B cell (primary cell): Measurements from ENCODE around the gene TMEM255B. TPM values are rescaled to one million over a fixed set of nuclear protein-coding genes. Genes with fewer than 3 reads are reported as not detected.

Experiments used
- ATAC-seq: fragments of 200-7000 bp; cut with Tn5 transposase; one replicate; pipeline ENCODE4 v1.10.0; 2021; ENCODE audit warnings: low read depth, mild to moderate bottlenecking, moderate number of reproducible peaks, moderate library complexity
- CTCF ChIA-PET: fragments of 350-600 bp; sonication (Branson Sonifier 250); formaldehyde crosslinking; loops from one replicate; lab custom pipeline; 2021; ENCODE audit warnings: antibody characterized with exemption, inconsistent platforms; lab: Charles Lee
- POLR2A ChIA-PET: fragments of 350-600 bp; sonication (Branson Sonifier 250); formaldehyde crosslinking; loops from one replicate; lab custom pipeline; 2021; ENCODE audit warnings: antibody characterized with exemption; lab: Charles Lee
- DNase-seq: peaks from one replicate; pipeline ENCODE4 v3.0.0; 2013
- H2AFZ ChIP-seq: 2 replicates; pipeline ENCODE4 v1.6.1; 2012; ENCODE audit warnings: mild to moderate bottlenecking, low read depth, low read length; ENCODE audit not compliant: insufficient read depth, poor library complexity, severe bottlenecking
- H3K27ac ChIP-seq, 2 donors: 1 replicate in 1 of 2; 2 replicates in 1 of 2; pipeline ENCODE4 v1.5.1; 2012 to 2013; ENCODE audit warnings: low read length in 2 of 2, mild to moderate bottlenecking in 2 of 2, moderate library complexity in 1 of 2
- H3K27me3 ChIP-seq, 4 experiments: fragments of 200-600 bp in 1 of 4; sonication (generic) in 1 of 4; replicated peaks in 1 of 4; 1 replicate in 2 of 4; 2 replicates in 2 of 4; pipeline versions ENCODE4 v1.6.1 to v1.7.0; 2013 to 2016; ENCODE audit warnings: low read length in 3 of 4, mild to moderate bottlenecking in 2 of 4, mixed read lengths in 1 of 4, moderate library complexity in 1 of 4; ENCODE audit not compliant: insufficient read depth in 4 of 4, control insufficient read depth in 3 of 4; ENCODE audit errors: control extremely low read depth in 1 of 4
- H3K36me3 ChIP-seq, 2 experiments: replicated peaks in 1 of 2; 1 replicate in 1 of 2; 2 replicates in 1 of 2; pipeline versions ENCODE4 v1.6.1 to v1.7.1; 2013; ENCODE audit warnings: low read length in 1 of 2; ENCODE audit not compliant: insufficient read depth in 2 of 2, control insufficient read depth in 1 of 2; ENCODE audit errors: control extremely low read depth in 1 of 2, extremely low read depth in 1 of 2
- H3K4me1 ChIP-seq, 2 donors: fragments of 200-600 bp in 1 of 2; sonication (generic) in 1 of 2; 1 replicate in 1 of 2; 2 replicates in 1 of 2; pipeline versions ENCODE4 v1.5.1 to v1.6.1; 2013 to 2017; ENCODE audit warnings: low read length in 2 of 2; ENCODE audit not compliant: control insufficient read depth in 2 of 2, insufficient read depth in 2 of 2
- H3K4me2 ChIP-seq: replicated peaks from 2 replicates; pipeline ENCODE3; 2012; ENCODE audit warnings: mild to moderate bottlenecking, low read depth, low read length; ENCODE audit not compliant: poor library complexity, severe bottlenecking
- H3K4me3 ChIP-seq, 5 experiments: fragments of 200-600 bp in 1 of 5; sonication (generic) in 1 of 5; 1 replicate in 3 of 5; 2 replicates in 2 of 5; pipeline versions ENCODE4 v1.5.1 to v1.7.0; 2011 to 2016; ENCODE audit warnings: low read length in 4 of 5, mild to moderate bottlenecking in 4 of 5, low read depth in 2 of 5, control low read depth in 1 of 5, moderate library complexity in 1 of 5; ENCODE audit not compliant: insufficient read depth in 1 of 5; ENCODE audit errors: control extremely low read depth in 1 of 5, extremely low read depth in 1 of 5
- H3K79me2 ChIP-seq: fragments of 200-600 bp; sonication (generic); one replicate; pipeline ENCODE4 v1.6.0; 2016; ENCODE audit warnings: low read length; ENCODE audit not compliant: control insufficient read depth, insufficient read depth
- H3K9ac ChIP-seq: fragments of 200-600 bp; sonication (generic); 2 replicates; pipeline ENCODE4 v1.6.1; 2017; ENCODE audit warnings: mild to moderate bottlenecking, low read length, moderate library complexity
- H3K9me3 ChIP-seq, 3 donors: one replicate each; pipeline versions ENCODE4 v1.6.1 to v1.7.1; 2013; ENCODE audit warnings: low read length in 2 of 3; ENCODE audit not compliant: control insufficient read depth in 2 of 3, insufficient read depth in 1 of 3; ENCODE audit errors: control extremely low read depth in 1 of 3
- H4K20me1 ChIP-seq: 2 replicates; pipeline ENCODE4 v1.6.0; 2012; ENCODE audit warnings: mild to moderate bottlenecking, low read length; ENCODE audit not compliant: insufficient read depth, control insufficient read depth, poor library complexity, severe bottlenecking
- H3K27ac Mint-ChIP-seq: one replicate; pipeline ENCODE4 v1.8.0; 2021; ENCODE audit warnings: mixed read lengths
- H3K27me3 Mint-ChIP-seq: one replicate; pipeline ENCODE4 v1.8.0; 2021; ENCODE audit warnings: mixed read lengths
- H3K4me1 Mint-ChIP-seq: one replicate; pipeline ENCODE4 v1.8.0; 2021; ENCODE audit warnings: mixed read lengths
- H3K4me3 Mint-ChIP-seq: one replicate; pipeline ENCODE4 v1.8.0; 2021; ENCODE audit warnings: mixed read lengths
- H3K9me3 Mint-ChIP-seq: one replicate; pipeline ENCODE4 v1.8.0; 2022; ENCODE audit warnings: mixed read lengths; ENCODE audit not compliant: insufficient read depth
- EZH2 ChIP-seq: IDR thresholded peaks from 2 replicates; pipeline ENCODE4 v1.6.1; 2012; ENCODE audit warnings: borderline replicate concordance, low read depth, mild to moderate bottlenecking, moderate library complexity, low read length; ENCODE audit not compliant: insufficient read depth, poor library complexity, severe bottlenecking
- WGBS: methylation state at CpG from one replicate; pipeline ENCODE4 v1.1.5; 2013; ENCODE audit warnings: missing lambda C conversion rate; ENCODE audit not compliant: insufficient coverage; 5-methylcytosine and 5-hydroxymethylcytosine counted together
- intact Hi-C: fragments of 100-400 bp; cut with micrococcal nuclease; formaldehyde crosslinking; loops from one replicate; pipeline ENCODE4 v1.10.0; 2022
- polyA plus RNA-seq: library from polyadenylated mRNA; depleted of rRNA; stranded (reverse); fragments of >200 nt; gene quantifications from 2 replicates; pipeline ENCODE4 v1.2.3, GENCODE V29; 2012
- total RNA-seq, 2 donors: library from RNA; stranded (reverse); fragments of 120-200 nt in 1 of 2; gene quantifications; 1 replicate in 1 of 2; 2 replicates in 1 of 2; pipeline versions ENCODE4 v1.2.3 to v1.2.4, GENCODE V29; 2013 to 2022
- TF ChIP-seq, protein P1 (sequence below): fragments of 200-600 bp; IDR thresholded peaks from one replicate; pipeline ENCODE4 v1.8.0; 2022; ENCODE audit warnings: antibody characterized with exemption, mild to moderate bottlenecking

The TMEM255B gene
- total and polyA plus RNA-seq, 2 donors (not counting 1 experiment from before 2014, with no cell fraction given), result 2.1 to 8.2 TPM

DNA sequence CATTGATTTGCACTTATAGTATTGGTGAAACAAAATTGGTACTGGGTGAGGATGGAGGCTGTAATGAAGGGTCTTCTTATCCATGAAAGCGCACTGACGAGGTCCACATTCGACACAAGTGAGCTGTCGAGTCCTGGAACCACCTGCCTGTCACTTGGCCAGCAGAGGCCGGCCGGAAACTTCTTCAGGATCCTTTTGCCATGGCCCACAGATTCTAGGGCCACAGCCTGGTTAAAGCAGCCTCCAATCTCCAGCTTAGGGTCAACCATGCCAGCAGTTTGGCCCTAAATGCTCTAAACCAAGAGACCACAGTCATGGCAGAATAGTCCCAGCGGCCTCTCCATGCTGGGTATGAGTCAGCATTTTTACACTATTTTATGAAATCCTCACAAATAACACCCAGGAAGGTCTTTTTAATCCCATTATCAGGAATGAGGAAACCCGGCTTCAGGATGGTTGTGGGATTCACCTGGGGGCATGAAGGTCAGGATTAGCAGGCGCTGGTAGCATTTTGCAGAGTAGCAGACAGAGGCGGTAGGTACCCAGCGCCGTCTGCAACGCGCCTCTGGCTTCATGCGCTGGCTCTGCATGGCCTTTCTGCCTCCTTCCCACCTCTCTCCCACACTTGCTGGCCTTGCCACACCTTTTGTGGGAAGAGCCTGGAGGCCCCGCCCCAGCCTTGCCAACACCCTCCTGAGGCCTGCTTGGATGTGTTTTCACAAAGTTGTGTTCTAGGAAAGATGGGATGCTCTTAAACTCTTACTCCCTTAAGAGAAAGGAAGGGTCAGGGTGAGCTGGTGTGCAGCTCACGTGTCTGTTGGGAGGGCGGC lies 89.6 kb downstream of the TMEM255B start:
- DNase-seq, result no peak
- no peak overlapping the region for H3K4me3 ChIP-seq
- ChIA-PET CTCF (no interaction called here), POLR2A (no interaction called here)
- Mint-ChIP-seq H3K4me3 (no peak overlapping the region), H3K27ac (no peak overlapping the region), H3K27me3 (peaks cover 1% of the 10 kb centered on the region), H3K4me1 (no peaks in the 10 kb centered on the region), H3K9me3 (no peaks in the 10 kb centered on the region)
- ATAC-seq, result no peak
- H3K9ac ChIP-seq, result no peak overlapping the region
- peaks cover 0 to 36% (median 0%) of the 10 kb centered on the region in 3 donors for H3K9me3 ChIP-seq
- no peaks in the 10 kb centered on the region for H3K4me1 ChIP-seq
- no peak overlapping the region for H2AFZ ChIP-seq
- TF ChIP-seq, protein P1, sequence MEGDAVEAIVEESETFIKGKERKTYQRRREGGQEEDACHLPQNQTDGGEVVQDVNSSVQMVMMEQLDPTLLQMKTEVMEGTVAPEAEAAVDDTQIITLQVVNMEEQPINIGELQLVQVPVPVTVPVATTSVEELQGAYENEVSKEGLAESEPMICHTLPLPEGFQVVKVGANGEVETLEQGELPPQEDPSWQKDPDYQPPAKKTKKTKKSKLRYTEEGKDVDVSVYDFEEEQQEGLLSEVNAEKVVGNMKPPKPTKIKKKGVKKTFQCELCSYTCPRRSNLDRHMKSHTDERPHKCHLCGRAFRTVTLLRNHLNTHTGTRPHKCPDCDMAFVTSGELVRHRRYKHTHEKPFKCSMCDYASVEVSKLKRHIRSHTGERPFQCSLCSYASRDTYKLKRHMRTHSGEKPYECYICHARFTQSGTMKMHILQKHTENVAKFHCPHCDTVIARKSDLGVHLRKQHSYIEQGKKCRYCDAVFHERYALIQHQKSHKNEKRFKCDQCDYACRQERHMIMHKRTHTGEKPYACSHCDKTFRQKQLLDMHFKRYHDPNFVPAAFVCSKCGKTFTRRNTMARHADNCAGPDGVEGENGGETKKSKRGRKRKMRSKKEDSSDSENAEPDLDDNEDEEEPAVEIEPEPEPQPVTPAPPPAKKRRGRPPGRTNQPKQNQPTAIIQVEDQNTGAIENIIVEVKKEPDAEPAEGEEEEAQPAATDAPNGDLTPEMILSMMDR, result no peak
- no peak for TF ChIP-seq EZH2
- intact Hi-C loops, result no loop called here
- peaks cover 0 to 23% (median 10%) of the 10 kb centered on the region in 4 experiments for H3K27me3 ChIP-seq
- H3K79me2 ChIP-seq, result no peaks in the 10 kb centered on the region
- H3K27ac ChIP-seq, result no peak overlapping the region
- H3K4me2 ChIP-seq, result no peak overlapping the region
- 91% methylated on average over 14 of the region's 18 CpGs for WGBS
- no peaks in the 10 kb centered on the region for H4K20me1 ChIP-seq
- H3K36me3 ChIP-seq, result no peaks in the 10 kb centered on the region

DNA sequence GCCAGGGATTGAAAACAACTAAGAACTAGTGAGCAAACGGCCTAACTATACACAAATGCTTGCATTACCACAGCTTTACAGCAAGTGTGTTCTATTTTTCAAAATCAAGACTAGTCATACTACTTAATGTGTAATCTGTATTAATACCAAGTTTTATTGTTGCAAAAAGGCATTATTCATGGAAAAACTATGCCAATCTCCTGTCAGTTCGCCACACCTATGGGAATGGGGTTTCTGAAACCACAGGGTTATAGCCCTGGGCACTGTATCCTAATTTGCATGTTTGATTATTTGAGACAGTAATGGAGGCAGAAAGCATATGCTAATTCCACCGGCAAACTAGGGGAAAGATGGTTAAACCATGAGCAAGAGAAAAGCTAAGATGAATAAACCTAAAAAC lies 90.5 kb downstream of the TMEM255B start:
- DNase-seq, result no peak
- H3K9me3 ChIP-seq, result peaks cover 0 to 33% (median 0%) of the 10 kb centered on the region in 3 donors
- H3K79me2 ChIP-seq, result no peaks in the 10 kb centered on the region
- ChIA-PET POLR2A (no interaction called here), CTCF (no interaction called here)
- H3K4me2 ChIP-seq, result no peak overlapping the region
- peaks cover 0 to 32% (median 14%) of the 10 kb centered on the region in 4 experiments for H3K27me3 ChIP-seq
- Mint-ChIP-seq H3K9me3 (no peaks in the 10 kb centered on the region), H3K4me1 (peaks cover under 1% of the 10 kb centered on the region), H3K27me3 (peaks cover 5% of the 10 kb centered on the region), H3K27ac (no peak overlapping the region), H3K4me3 (no peak overlapping the region)
- no peaks in the 10 kb centered on the region for H3K36me3 ChIP-seq
- peaks cover 0 to under 1% of the 10 kb centered on the region in 2 donors for H3K4me1 ChIP-seq
- TF ChIP-seq, protein P1, result no peak
- no peak for TF ChIP-seq EZH2
- intact Hi-C loops, result no loop called here
- no peak overlapping the region for H3K4me3 ChIP-seq
- ATAC-seq, result no peak
- no peaks in the 10 kb centered on the region for H4K20me1 ChIP-seq
- H3K27ac ChIP-seq, result no peak overlapping the region
- no peak overlapping the region for H2AFZ ChIP-seq
- WGBS, result no CpG with 5 or more reads among the region's 3 CpGs
- no peak overlapping the region for H3K9ac ChIP-seq
